Iris pigment epithelial cell (primary cell): ENCODE measurements around the gene CEBPE.

Experiments used
- DNase-seq: peaks from one replicate; pipeline ENCODE4 v3.0.0-alpha.2; 2011; ENCODE audit warnings: low read depth

Gene CEBPE

DNA sequence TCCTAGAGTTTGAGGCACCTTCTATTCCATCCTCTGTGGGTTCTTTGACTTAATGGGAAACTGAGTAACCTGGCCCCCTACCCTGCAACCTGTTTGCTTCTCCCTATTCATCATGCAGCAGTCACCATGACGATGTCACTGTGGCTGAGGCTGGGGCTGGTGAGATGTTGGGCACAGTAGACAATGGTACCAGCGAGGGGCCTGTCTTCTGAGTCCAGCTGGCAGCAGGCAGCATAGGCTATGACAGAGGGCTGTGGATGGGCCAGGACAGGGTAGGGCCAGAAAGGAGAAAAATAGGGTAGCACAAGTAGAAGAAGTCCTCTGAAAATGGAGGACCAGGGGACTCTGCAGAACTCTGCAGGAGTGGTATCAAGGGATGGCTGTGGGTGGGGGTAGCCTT is 16.3 kb downstream of the CEBPE start:
- DNase-seq = no peak

DNA sequence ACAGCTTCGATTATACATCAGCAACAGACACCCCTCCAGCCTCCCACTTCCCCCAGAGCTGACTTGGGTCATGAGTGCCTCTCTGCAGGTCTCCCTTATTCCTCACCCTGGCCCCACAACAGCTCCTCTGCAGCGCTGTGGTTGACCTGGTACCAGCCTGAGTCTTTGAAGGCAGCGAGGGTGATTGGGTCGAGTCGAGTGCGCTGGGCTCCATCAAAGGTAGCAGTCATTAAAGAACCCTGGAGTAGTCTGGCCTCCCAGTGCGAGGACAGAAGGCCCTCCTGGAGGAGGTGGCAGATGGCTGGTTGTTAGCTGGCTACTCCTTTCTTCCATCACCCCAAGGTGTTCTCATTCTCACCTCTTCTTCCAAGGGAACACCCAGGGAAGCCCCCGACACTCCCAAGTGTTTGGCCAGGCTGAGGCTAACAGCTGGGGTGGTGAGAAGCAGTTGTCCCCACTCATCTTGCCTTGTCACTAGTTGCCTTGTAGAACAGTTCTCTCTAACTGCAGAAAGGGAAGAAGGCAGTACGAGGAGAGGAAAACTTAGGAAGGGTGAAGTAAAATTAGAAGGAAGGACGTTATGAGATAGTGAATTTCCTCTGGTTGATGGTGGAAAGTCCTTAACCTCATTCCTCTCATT is 16.9 kb downstream of the CEBPE start:
- DNase-seq = no peak

DNA sequence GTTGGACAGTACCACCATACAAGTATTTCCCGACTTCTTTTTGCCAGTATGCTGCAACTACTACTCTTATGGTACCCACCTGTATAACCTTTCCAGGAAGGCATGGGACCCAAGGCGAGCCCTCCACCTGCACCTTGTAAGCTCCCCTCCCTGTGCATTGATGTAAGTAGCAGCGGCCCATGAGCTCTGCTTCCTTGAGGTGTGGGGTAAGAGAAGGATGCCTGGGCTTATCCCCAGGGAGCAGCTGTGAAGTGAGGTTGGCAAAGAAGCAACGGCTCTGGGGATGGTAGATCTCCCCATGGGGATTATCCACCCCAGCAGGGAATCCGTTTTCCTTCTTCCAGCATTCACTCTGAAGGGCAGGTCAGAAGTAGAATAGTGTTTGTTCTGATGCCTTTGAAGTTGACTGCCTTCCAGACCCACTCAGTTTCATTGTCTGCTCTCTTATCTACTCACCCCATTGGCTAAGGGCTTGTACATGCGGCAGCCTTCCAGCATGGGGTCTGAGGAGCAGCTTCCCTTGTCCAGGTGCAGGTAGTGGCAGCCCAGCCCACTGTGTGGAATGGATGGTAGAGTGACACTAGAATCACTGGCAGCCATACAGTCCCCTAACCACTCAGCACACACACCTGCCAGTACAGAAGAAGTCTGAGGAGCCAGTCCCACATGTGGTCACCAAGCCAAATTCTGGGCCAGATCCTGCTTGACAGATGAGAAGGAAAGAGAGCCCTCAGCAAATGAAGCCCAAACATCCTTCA is 17.7 kb downstream of the CEBPE start:
- no peak for DNase-seq

DNA sequence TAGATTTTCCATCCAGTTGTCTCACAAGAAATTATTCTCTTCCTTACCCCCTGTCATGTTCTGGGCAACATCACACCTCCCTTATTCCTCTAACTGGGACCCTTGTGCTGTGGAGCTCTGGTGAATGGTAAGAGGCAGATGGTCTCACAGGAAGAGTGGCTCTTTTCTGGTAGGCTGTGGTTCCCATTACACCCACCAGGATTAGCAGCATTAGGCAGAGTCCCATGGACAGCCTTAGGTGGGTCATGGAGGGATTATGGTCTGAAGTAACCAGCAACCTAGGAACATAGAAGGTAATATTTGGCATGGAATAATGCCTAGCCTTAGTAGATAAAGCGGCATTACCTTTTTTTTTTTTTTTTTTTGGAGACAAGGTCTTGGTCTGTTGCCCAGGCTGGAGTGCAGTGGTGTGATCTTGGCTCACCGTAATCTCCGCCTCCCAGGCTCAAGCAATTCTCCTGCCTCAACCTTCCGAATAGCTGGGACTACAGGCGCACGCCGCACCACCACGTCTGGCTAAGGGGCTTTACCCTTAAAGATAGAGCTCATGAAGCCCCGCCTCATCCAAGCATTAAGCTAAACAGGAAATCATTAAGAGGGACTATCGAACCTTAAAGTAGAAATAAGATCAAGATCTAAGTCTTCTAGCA is 19.7 kb downstream of the CEBPE start:
- no peak for DNase-seq

DNA sequence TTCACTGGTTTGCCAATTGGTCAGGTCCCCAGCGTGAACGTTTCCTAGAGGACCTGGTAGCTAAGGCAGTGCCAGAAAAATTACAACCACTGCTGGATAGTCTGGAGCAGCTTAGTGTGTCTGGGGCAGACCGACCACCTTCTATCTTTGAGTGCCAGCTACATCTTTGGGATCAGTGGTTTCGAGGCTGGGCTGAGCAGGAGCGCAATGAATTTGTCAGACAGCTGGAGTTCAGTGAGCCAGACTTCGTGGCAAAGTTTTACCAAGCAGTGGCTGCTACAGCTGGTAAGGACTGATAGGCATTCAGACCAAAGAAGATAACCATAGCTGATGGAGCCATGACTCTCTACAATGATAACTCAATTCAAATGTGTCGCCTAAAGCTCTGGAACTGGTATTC is 21.3 kb downstream of the CEBPE start:
- DNase-seq = no peak

DNA sequence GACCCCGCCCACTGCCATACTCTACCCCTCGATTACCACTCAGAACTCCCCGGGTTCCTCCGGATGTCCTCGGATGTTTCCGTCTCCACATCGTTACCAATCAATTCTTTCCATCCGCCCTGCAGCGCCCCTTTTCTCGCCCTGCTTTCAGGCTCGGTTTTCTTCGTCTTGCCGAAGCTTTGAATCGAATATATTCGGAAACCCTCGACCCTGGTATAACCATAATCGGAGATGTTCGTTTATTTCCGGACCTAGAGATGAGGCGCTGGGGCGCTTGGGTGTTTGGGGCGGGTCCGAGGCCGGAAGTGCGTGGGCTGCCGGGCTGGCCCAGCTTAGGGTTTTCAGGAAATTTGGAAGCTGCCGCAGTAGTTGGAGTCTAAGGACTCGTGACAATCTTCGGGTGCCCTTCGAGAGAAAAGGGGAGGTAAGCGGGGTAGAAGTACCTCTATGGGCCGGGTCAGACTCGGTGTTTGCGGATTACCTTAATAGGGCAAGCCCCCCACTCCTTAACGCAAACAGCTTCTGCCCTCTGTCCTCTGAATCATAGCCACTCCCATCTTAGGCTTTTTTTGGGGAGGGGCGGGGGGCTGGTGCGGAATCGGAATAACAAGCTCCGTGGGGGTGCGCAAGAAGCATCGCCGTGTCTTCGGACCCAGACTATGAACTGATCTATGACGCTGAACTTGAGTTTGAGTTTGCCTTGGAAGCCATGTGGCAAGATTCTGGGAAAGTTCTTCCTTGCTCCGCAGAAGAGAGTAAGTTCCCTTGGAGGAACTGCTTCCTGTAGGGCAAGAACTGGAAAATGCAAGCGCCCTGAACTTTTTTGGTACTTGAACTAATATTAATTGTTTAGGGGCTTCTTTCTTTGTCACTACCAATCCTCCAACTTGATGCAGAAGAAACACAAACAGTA is 23.6 kb downstream of the CEBPE start, which contains the start of gene C14orf119:
Gene C14orf119, plus strand, starts transcription at position 310 of the 913 bp plus-strand sequence. CDS start 2,154 bp downstream, outside the sequence.
- peak; percentile 99 for DNase-seq

DNA sequence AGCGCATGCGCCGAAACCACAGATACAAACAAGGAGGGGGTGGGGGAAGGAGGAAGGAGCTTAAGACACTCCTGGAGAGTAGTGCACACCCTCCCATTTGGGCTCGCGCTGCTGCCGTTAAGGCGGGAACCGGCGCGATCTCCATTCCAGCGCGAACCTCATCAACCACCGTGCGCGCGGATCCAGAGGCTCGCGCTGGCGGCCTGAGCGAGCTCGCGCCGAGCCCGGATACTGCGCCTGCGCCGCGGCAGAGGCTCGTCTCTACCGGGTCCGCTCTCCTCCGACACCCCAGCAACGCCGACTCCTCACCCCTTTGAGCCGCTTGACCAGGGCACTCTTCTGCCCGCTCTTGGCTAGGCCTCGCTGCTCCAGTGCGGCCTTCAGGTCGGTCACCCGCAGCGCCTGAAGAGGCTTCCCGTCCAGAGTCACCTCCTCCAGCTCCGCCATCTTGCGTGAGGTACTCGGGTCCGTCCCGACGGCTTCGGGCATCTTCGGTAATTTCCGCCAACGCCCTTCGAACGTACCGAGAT is 24.3 kb downstream of the CEBPE start, which contains the start of gene ACIN1:
Gene ACIN1, minus strand, starts transcription at position 471 of the 530 bp plus-strand sequence. Its CDS starts 24 bp downstream, at position 447.
- DNase-seq = peak; percentile 87

DNA sequence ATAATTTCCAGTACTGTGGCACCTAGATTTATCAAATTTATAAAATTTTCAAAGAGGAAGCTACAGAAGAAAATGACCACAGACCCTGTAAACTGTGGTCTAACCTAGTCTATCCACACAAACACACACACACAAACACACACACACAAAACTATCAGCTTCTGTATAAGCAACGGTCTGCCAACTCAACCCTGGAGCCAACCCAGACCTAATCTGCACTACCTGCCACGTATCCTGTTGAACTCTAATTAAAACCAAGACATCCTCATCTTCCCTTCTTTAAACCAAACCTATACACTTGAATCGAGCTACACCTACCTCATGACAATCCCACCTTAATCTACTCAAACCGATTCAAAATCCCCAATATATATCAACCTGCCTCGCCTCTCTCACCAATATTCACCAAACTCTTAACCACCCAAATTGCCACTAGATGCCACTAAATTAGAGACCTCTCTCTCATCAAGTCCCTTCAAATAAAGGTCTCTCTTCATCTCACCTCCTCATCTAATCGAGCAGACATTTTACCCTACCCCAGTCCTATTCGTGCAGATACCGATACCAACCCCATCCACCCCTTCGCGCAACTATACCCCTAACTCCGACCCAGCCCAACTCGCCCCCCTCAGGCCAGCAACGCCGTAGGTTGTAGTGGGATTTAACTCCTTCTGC is 24.9 kb downstream of the CEBPE start:
- DNase-seq = no peak

DNA sequence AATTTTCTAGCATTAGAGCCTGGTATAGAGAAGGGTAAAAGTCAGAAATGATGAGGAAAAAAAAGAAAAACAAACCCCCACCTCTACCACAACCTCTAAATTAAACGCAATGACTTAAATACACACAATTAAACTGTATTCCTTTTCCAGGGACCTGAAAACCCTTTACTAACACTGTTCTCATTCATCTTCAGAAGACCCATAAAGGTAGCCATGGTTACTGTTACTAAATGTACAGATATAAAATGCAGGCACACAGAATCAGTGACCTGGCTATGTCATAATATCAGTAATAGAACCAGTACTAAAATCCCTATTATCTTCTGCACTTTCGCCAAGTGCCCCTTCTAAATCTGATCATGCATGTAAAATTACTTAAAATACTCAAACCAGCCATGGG is 25.5 kb downstream of the CEBPE start:
- DNase-seq = no peak

DNA sequence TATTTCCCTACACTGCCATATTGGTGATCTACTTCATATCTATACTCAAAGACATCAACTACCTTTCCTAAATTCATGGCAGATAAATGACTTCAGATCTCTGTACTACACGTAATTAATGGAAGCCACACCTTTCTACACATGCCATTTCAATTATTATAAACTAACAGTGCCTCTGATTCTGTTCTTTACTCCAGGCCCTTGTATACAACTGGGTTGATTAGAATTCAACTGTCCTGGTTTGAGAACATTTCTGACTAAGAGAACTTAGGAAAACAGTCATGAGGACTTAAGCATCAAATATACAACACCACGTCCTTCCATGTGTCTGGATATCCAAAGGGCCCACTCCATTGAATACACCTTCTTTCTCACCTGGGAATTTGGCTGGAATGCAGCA is 26.0 kb downstream of the CEBPE start:
- DNase-seq = no peak

DNA sequence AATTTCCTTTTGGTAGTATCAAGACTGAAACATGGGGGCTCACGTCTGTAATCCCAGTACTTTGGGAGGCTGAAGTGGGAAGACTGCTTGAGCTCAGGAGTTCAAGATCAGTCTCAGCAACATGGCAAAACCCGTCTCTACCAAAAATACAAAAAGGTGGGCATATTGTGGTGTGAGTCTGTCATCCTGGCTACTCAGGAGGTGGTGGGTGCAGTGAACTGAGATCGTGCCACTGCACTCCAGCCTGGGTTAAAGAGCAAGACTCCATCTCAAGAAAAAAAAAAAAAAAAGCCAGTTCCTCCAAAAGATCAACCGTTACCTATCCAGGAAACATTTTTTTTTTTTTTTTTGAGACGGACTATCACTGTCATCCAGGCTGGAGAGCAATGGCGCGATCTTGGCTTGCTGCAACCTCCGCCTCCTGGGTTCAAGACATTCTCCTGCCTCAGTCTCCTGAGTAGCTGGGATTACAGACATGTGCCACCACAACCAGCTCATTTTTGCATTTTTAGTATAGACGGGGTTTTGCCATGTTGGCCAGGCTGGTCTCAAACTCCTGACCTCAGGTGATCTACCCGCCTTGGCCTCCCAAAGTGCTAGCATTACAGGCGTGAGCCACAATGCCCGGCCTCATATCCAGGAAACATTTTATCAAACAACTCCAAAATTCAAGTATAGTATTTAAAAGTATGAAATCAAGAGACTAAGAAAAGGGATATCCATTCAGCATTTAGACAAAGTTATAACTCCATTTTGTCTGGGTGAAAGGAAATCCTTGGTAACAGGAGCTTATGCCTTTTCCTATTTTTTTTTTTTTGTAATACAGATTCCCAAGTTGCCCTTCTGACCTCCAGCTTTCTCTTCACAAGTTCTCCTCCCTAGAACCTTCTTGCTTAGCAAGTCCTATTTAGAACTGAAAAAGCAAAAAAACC is 27.5 kb downstream of the CEBPE start:
- DNase-seq = no peak

DNA sequence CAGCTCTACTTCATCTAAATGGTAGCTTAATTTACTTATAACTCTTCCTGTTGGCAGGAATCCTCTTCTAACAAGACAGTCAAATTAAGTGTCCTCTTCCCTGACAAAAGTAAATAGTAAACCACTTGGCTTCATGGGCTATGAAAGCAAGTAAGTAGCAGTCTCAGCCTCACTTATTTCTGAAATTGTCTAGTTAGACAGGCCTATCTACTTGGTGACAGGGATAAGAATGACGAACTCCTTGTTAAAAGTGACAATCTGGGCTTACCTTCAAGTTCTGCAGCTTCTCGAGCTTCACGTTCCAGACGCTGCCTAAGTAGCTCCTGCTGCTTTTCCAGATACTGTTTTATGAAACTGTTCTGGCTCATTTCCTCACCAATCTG is 28.8 kb downstream of the CEBPE start:
- DNase-seq = no peak

DNA sequence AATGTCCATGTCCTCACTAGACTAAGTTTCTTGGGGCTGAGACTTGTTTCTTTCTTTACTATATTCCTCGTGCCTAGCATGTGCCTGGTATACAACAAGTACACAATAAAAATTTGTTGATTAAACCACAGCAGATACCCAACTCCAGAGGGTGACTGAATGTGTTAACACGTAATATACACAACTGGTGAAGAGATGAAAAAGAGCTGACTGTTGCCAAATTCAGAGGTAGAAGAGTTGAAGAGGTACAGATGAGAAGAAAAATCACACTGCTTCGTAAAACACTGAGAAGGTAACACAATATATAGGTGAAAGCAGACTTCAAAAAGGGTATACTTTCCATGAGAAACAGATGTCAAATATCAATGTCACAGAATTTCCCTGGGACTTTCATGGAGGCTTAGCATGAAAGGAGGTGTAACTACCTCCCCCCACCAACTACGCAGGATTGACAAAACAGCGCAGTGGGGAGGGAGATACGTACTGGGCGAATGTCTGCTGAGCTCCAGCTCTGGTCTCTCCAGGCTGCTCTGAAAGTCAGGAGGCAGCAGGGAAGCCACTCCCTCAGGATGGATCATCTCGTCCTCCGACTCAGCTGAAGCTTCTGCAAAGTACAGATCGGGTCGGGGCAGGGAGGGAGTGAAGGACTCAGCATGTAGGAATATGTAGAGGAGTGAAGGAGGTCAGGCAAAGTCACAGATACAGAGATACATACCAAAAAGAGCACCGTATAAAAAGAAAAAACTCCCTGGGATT is 29.4 kb downstream of the CEBPE start:
- no peak for DNase-seq

DNA sequence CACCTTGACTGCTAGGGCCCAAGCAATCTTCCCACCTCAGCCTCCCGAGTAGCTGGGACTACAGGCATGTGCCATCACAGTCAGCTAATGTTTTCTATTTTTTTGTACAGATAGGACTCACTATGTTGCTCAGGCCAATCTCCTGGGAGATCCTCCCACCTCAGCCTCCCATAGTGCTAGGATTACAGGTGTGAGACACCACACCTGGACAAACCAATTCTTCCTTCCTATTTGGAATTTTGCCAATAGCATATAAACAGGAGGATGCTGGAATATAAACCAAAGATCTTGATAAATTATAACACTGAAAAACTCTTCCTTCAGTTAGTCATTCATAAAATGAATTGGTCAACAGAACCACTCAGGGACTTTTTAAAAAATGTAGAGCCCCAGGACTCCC is 32.5 kb downstream of the CEBPE start:
- no peak for DNase-seq

DNA sequence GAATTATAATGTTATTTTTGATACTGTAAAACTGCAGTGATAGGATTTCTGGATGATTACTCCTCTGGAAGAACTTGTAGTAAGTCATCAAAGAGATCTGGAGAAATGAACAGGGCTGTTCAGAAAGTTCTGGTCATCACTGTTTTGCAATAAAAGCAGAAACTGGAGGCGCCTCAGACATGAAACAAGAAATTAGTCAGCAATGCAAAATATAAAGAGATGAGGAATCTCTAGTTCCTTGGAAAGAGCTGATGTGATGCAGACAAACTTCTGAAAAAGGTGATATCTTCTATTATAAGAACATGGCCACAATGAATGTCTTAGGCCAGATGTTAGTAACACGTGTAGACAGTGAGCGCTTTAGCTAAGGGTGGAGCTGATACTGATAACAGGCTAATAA is 33.6 kb downstream of the CEBPE start:
- DNase-seq = peak; percentile 59

DNA sequence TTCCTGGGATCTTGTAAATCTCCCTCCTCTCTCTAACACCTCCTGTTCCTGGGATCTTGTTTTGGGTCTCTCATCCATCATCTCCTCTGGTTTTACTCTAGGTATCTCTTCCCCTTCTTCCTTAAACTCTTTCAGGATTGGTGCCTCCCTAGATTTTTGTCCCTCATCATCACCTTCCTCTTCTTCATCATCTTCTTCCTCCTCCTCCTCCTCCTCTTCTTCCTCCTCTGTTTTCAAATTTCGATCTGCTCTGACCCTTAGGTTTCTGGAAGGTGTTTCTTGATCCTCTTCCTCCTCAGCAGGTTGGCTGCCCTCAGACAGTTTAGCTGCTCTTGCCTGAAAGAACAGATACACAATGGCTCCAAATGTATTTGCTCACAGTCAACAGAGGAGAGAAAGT is 38.6 kb downstream of the CEBPE start:
- DNase-seq = no peak

DNA sequence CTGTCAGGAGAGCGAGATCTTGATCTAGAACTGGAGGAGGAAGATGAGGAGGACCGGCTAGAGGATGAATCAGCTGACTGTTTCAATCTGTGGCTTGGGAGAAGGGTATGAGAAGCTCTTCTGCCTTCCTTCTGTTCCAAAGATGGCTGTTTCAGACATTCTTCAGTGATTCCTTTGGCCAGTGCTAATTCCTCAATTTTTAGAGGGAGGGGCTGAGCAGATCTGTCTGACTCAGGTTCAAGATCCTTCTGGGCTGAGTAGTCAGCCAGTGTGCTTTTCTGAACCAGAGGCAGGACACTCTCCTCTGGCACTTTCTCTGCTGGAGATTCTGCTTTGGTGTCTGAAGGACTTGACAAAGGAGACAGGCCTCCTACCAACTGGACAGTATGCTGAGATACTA is 39.3 kb downstream of the CEBPE start:
- DNase-seq = peak; percentile 63

DNA sequence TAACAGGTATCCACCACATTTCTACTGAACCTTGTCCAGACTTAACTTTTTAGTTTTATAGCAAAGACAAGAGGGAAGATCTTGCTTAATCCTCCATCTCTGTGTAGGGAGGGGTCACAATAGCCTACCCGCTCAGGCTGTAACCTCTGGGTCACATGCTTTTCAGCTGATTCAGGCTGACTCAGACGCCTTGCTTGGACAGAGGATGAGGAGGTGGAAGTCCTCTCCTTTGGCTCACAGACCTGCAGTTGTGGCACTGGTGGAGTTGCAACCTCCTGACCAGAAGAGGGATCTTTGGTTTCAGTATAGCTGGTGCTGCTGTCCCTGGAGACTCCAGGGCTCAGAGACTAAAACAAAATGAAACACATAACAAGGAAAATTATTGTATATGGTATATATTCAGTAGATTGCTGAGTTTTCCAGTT is 40.4 kb downstream of the CEBPE start:
- peak; percentile 98 for DNase-seq

DNA sequence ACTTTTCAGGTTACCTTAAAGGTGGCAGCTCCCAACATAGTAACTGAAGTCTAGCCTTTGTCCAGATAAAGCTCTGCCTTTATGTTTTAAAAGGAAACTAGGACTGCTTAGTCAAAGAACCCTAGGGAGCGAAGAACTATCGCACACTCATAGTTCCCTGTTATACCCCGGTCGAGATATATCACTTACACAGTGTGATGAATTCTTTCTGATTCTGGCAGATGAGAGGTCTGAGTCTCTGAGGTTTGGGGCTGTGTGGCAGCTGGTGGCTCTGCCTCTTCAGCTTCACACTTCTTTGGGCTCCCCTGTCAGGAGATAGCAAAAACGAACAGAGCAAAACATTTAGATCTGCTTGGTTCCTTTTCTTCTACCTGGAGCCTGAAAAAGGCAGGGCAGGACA is 41.1 kb downstream of the CEBPE start:
- no peak for DNase-seq
